IMR-90 (cell line): Measurements from ENCODE around the gene STARD10. TPM values are rescaled to one million over a fixed set of nuclear protein-coding genes. Genes with fewer than 3 reads are reported as not detected.

Source experiments
- ATAC-seq: fragments of 200-7000 bp; cut with Tn5 transposase; 2 replicates; pipeline ENCODE4 v1.9.1; 2020; ENCODE audit warnings: low read depth, mild to moderate bottlenecking, moderate library complexity
- BruUV-seq: library from RNA; stranded (reverse); fragments of 400-500 nt; replicated peaks from 2 replicates; lab custom pipeline; 2021; lab: Mats Ljungman, UMichigan
- CTCF ChIA-PET: fragments of 300-600 bp; formaldehyde crosslinking; extraction: SDS; loops from one replicate; lab custom pipeline; 2021; ENCODE audit warnings: antibody characterized with exemption; lab: Yijun Ruan, JAX
- POLR2A ChIA-PET: fragments of 300-600 bp; sonication (Branson Sonifier 250); formaldehyde crosslinking; loops from one replicate; lab custom pipeline; 2022; ENCODE audit warnings: antibody characterized with exemption; ENCODE audit not compliant: unreplicated experiment; lab: Charles Lee
- DNase-seq: peaks from one replicate; pipeline ENCODE4 v3.0.0; 2013
- H2AFZ ChIP-seq: replicated peaks from 2 replicates; pipeline ENCODE3; 2013; ENCODE audit warnings: low read length, mild to moderate bottlenecking; ENCODE audit not compliant: poor library complexity
- H2AK5ac ChIP-seq: 2 replicates; pipeline ENCODE4 v1.6.1; 2013; ENCODE audit warnings: low read depth, low read length, inconsistent platforms
- H2AK9ac ChIP-seq: replicated peaks from 2 replicates; pipeline ENCODE3; 2013; ENCODE audit warnings: mild to moderate bottlenecking, low read depth, low read length, moderate library complexity; ENCODE audit not compliant: poor library complexity
- H2BK120ac ChIP-seq: 2 replicates; pipeline ENCODE4 v1.6.1; 2013; ENCODE audit warnings: low read depth, low read length, inconsistent platforms
- H2BK15ac ChIP-seq: 3 replicates; pipeline ENCODE4 v1.6.1; 2013; ENCODE audit warnings: low read depth, low read length, inconsistent platforms
- H2BK20ac ChIP-seq: 2 replicates; pipeline ENCODE4 v1.6.1; 2013; ENCODE audit warnings: low read depth, mild to moderate bottlenecking, inconsistent platforms, low read length, moderate library complexity
- H2BK5ac ChIP-seq: 2 replicates; pipeline ENCODE4 v1.6.1; 2013; ENCODE audit warnings: mild to moderate bottlenecking, low read depth, low read length, inconsistent platforms; ENCODE audit not compliant: poor library complexity, severe bottlenecking
- H3K14ac ChIP-seq: replicated peaks from 2 replicates; pipeline ENCODE4 v1.6.1; 2013; ENCODE audit warnings: low read depth, low read length, inconsistent platforms
- H3K18ac ChIP-seq: 2 replicates; pipeline ENCODE4 v1.6.1; 2013; ENCODE audit warnings: low read depth, low read length, control low read depth
- H3K23ac ChIP-seq: 2 replicates; pipeline ENCODE4 v1.6.1; 2013; ENCODE audit warnings: low read depth, low read length, inconsistent platforms
- H3K27ac ChIP-seq: 2 replicates; pipeline ENCODE4 v1.5.1; 2013; ENCODE audit warnings: mild to moderate bottlenecking, control low read depth, low read length; ENCODE audit not compliant: insufficient read depth
- H3K27me3 ChIP-seq: 2 replicates; pipeline ENCODE4 v1.6.1; 2013; ENCODE audit warnings: low read length; ENCODE audit not compliant: control insufficient read depth, insufficient read depth
- H3K36me3 ChIP-seq: 2 replicates; pipeline ENCODE4 v1.6.1; 2013; ENCODE audit warnings: low read length, mixed read lengths; ENCODE audit not compliant: control insufficient read depth, insufficient read depth
- H3K4ac ChIP-seq: 2 replicates; pipeline ENCODE4 v1.6.1; 2013; ENCODE audit warnings: low read depth, low read length, inconsistent platforms
- H3K4me1 ChIP-seq: 2 replicates; pipeline ENCODE4 v1.6.1; 2013; ENCODE audit warnings: low read length, mixed read lengths; ENCODE audit not compliant: control insufficient read depth, insufficient read depth
- H3K4me2 ChIP-seq: 2 replicates; pipeline ENCODE4 v1.6.1; 2013; ENCODE audit warnings: low read depth, mild to moderate bottlenecking, control low read depth, low read length, moderate library complexity
- H3K4me3 ChIP-seq: 2 replicates; pipeline ENCODE4 v1.5.1; 2013; ENCODE audit warnings: low read depth, mild to moderate bottlenecking, control low read depth, low read length, moderate library complexity; ENCODE audit not compliant: insufficient read depth
- H3K56ac ChIP-seq: 2 replicates; pipeline ENCODE4 v1.6.1; 2013; ENCODE audit warnings: low read length, inconsistent platforms; ENCODE audit not compliant: insufficient read depth; ENCODE audit errors: extremely low read depth
- H3K79me1 ChIP-seq, 2 experiments: 2 replicates each; pipeline ENCODE4 v1.6.1; 2013; ENCODE audit warnings: low read length in 2 of 2, inconsistent platforms in 1 of 2, low read depth in 1 of 2
- H3K9ac ChIP-seq: 2 replicates; pipeline ENCODE4 v1.6.1; 2013; ENCODE audit warnings: low read depth, low read length, control low read depth
- H3K9me1 ChIP-seq: 2 replicates; pipeline ENCODE4 v1.6.1; 2013; ENCODE audit warnings: low read length, inconsistent platforms; ENCODE audit not compliant: insufficient read depth
- H3K9me3 ChIP-seq: 2 replicates; pipeline ENCODE4 v1.6.1; 2013; ENCODE audit warnings: low read length; ENCODE audit not compliant: control insufficient read depth, insufficient read depth
- H4K20me1 ChIP-seq: 2 replicates; pipeline ENCODE4 v1.6.1; 2013; ENCODE audit warnings: low read length, inconsistent platforms; ENCODE audit not compliant: insufficient read depth
- H4K5ac ChIP-seq: 2 replicates; pipeline ENCODE4 v1.6.1; 2013; ENCODE audit warnings: mild to moderate bottlenecking, low read depth, low read length, control low read depth
- H4K8ac ChIP-seq, 2 experiments: 2 replicates each; pipeline ENCODE4 v1.6.1; 2013; ENCODE audit warnings: low read depth in 2 of 2, low read length in 2 of 2, control low read depth in 1 of 2, inconsistent platforms in 1 of 2
- H4K91ac ChIP-seq: 2 replicates; pipeline ENCODE4 v1.6.1; 2013; ENCODE audit warnings: low read depth, low read length, inconsistent platforms; ENCODE audit not compliant: insufficient read depth
- BHLHE40 ChIP-seq: fragments of 150-350 bp; IDR thresholded peaks from 2 replicates; pipeline ENCODE4 v1.6.1; 2016; ENCODE audit warnings: mild to moderate bottlenecking, low read depth, low read length
- CEBPB ChIP-seq: IDR thresholded peaks from 2 replicates; pipeline ENCODE4 v1.6.1; 2012; ENCODE audit warnings: low read depth, low read length, improper control_type of control experiment
- CHD1 ChIP-seq: IDR thresholded peaks from 2 replicates; pipeline ENCODE4 v1.6.1; 2012; ENCODE audit warnings: low read depth, low read length, improper control_type of control experiment
- FOS ChIP-seq: fragments of 150-350 bp; IDR thresholded peaks from 2 replicates; pipeline ENCODE4 v1.6.1; 2016; ENCODE audit warnings: low read depth, low read length
- NFE2L2 ChIP-seq: fragments of 150-350 bp; IDR thresholded peaks from 2 replicates; pipeline ENCODE4 v1.6.1; 2016; ENCODE audit warnings: low read depth, mild to moderate bottlenecking, low read length
- RCOR1 ChIP-seq: IDR thresholded peaks from 2 replicates; pipeline ENCODE4 v1.6.1; 2012; ENCODE audit warnings: mild to moderate bottlenecking, low read length, improper control_type of control experiment; ENCODE audit not compliant: insufficient replicate concordance
- WGBS, 2 experiments: methylation state at CpG; one replicate each; pipeline versions ENCODE4 v1.1.5 to v1.1.7; 2013; ENCODE audit warnings: missing lambda C conversion rate in 2 of 2; ENCODE audit not compliant: insufficient read length in 1 of 2; ENCODE audit errors: extremely low coverage in 2 of 2; 5-methylcytosine and 5-hydroxymethylcytosine counted together
- dilution Hi-C: fragments of 300-500 bp; cut with HindIII; formaldehyde crosslinking; loops from one replicate; pipeline ENCODE4 v1.14.3; 2018; ENCODE audit warnings: low sequenced_read_pairs; ENCODE audit not compliant: unreplicated experiment
- in situ Hi-C: fragments of 300-500 bp; cut with MboI; formaldehyde crosslinking; loops from 3 replicates; pipeline ENCODE4 v1.14.3; 2019; ENCODE audit warnings: low sequenced_read_pairs, inconsistent platforms, mixed read lengths
- intact Hi-C: fragments of 100-400 bp; cut with micrococcal nuclease; formaldehyde crosslinking; loops from 2 replicates; pipeline ENCODE4 v1.10.0; 2022
- polyA plus RNA-seq, 3 experiments: library from polyadenylated mRNA; depleted of rRNA; stranded (reverse); fragments of >200 nt; gene quantifications; 2 replicates each; pipeline ENCODE4 v1.2.3, GENCODE V29; 2012; ENCODE audit warnings: low replicate concordance in 1 of 3
- total RNA-seq: library from RNA; depleted of rRNA; stranded (reverse); fragments of >200 nt; gene quantifications from 2 replicates; pipeline ENCODE4 v1.2.3, GENCODE V29; 2012
- TF ChIP-seq, protein P1 (sequence below): fragments of 150-350 bp; IDR thresholded peaks from 2 replicates; pipeline ENCODE4 v1.6.1; 2017; ENCODE audit warnings: mild to moderate bottlenecking, antibody characterized with exemption, low read length, low read depth

STARD10 gene
- total and polyA plus RNA-seq, 2 of the 4 experiments (the other 2 are of a cell fraction), result 23.8 to 37.4 TPM

DNA sequence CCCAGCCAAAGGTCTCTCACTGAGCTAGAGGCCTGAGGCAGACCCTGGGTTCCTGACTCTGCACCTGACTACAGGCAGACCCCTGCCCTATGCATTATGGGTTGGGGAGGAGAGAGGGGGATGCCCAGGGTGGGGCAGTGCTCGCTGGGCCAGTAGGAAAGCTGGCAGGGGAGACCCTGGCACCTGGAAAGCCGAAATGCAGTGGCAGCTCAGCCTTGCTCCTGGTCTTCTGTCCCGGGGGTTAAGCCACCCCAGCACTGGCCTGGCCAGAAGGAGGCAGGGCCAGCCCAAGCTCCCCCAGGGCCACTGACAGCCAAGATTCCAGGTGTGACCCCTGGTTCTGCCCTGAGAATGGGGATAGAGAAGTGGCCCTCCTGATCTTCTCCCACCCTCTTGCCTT is 47.0 kb downstream of the STARD10 start:
- in situ Hi-C loops, result no loop called here
- POLR2A ChIA-PET, result no interaction called here
- no peak for ATAC-seq

More for the DNA sequence above, 47.0 kb downstream of the STARD10 start:
- Histone ChIP-seq H4K5ac (no peak overlapping the region), H3K56ac (no peak overlapping the region), H2BK20ac (no peak overlapping the region), H3K9ac (no peak overlapping the region), H2AK5ac (no peak overlapping the region), H3K18ac (no peak overlapping the region), H3K9me3 (no peaks in the 10 kb centered on the region), H3K36me3 (0 out of 2 replicates have a peak, but pooled peaks cover 1% of the 10 kb centered on the region), H4K20me1 (peaks cover 35% of the 10 kb centered on the region), H3K4ac (no peak overlapping the region), H3K4me2 (no peak overlapping the region), H3K4me1 (peaks cover 10% of the 10 kb centered on the region), H4K91ac (no peak overlapping the region), H4K8ac (no peak overlapping the region), H3K23ac (no peak overlapping the region), H3K4me3 (no peak overlapping the region), H3K27ac (no peak overlapping the region), H3K79me1 (peaks cover 37 to 75% of the 10 kb centered on the region in 2 experiments), H2AK9ac (no peak overlapping the region), H3K14ac (no peak overlapping the region), H2BK15ac (no peak overlapping the region), H2BK120ac (no peak overlapping the region), H3K27me3 (no peaks in the 10 kb centered on the region), H3K9me1 (peaks cover 16% of the 10 kb centered on the region), H2BK5ac (no peak overlapping the region), H2AFZ (no peak overlapping the region)
- DNase-seq, result no peak
- intact Hi-C loops (no loop called here), dilution Hi-C loops (no loop called here)
- WGBS, 2 experiments, result 90% methylated on average over 2 of the region's 3 CpGs; no CpG with 5 or more reads in 1 of the 2 experiments
- CTCF ChIA-PET, result no interaction called here
- TF ChIP-seq BHLHE40 (no peak), FOS (no peak), RCOR1 (no peak), NFE2L2 (no peak), CEBPB (no peak), CHD1 (no peak)
- TF ChIP-seq, protein P1, sequence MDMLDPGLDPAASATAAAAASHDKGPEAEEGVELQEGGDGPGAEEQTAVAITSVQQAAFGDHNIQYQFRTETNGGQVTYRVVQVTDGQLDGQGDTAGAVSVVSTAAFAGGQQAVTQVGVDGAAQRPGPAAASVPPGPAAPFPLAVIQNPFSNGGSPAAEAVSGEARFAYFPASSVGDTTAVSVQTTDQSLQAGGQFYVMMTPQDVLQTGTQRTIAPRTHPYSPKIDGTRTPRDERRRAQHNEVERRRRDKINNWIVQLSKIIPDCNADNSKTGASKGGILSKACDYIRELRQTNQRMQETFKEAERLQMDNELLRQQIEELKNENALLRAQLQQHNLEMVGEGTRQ, result no peak
- BruUV-seq, result no TSS peak
